NCI-H524 treated with DMSO at 0.1 percent for 48 hours (cell line): ENCODE measurements around the gene ATP2B2.
A peak's percentile ranks its signal among the peaks of the same experiment; 100 is the strongest.

ENCODE experiments used
- DNase-seq: peaks from one replicate; lab custom pipeline; 2025; lab: John Stamatoyannopoulos, UW

Gene ATP2B2

GRCh38 chr3:10426346-10427220 lies 78.8 kb downstream of the ATP2B2 start:
- no peak for DNase-seq

- DNase-seq: no peak
These were observed 82.1 kb downstream of the ATP2B2 start for GRCh38 chr3:10423171-10423882.

GRCh38 chr3:10421996-10422395 lies 83.4 kb downstream of the ATP2B2 start:
- DNase-seq: peak; percentile 91

- DNase-seq: no peak
These were observed 84.5 kb downstream of the ATP2B2 start for GRCh38 chr3:10420745-10421475.

- DNase-seq: no peak
These were observed 85.7 kb downstream of the ATP2B2 start for GRCh38 chr3:10419637-10420232.

GRCh38 chr3:10417847-10418246 lies 87.5 kb downstream of the ATP2B2 start:
- peak; percentile 5 for DNase-seq

GRCh38 chr3:10416730-10417300 lies 88.6 kb downstream of the ATP2B2 start:
- peak; percentile 29 for DNase-seq

GRCh38 chr3:10413041-10413440 lies 92.3 kb downstream of the ATP2B2 start:
- no peak for DNase-seq

GRCh38 chr3:10411598-10412332 lies 93.6 kb downstream of the ATP2B2 start:
- no peak for DNase-seq

- DNase-seq: no peak
These were observed 94.9 kb downstream of the ATP2B2 start for GRCh38 chr3:10410383-10411002.

- no peak for DNase-seq
These were observed 96.7 kb downstream of the ATP2B2 start for GRCh38 chr3:10408680-10409079.

GRCh38 chr3:10407361-10407760 lies 98.0 kb downstream of the ATP2B2 start:
- no peak for DNase-seq

GRCh38 chr3:10406414-10406813 lies 99.0 kb downstream of the ATP2B2 start:
- no peak for DNase-seq

- DNase-seq: no peak
These were observed 99.6 kb downstream of the ATP2B2 start for GRCh38 chr3:10405816-10406215.

- no peak for DNase-seq
These were observed 100.5 kb downstream of the ATP2B2 start for GRCh38 chr3:10404876-10405275.

- no peak for DNase-seq
These were observed 101.0 kb downstream of the ATP2B2 start for GRCh38 chr3:10404377-10404776.

GRCh38 chr3:10401990-10402761 lies 103.2 kb downstream of the ATP2B2 start:
- no peak for DNase-seq

GRCh38 chr3:10400749-10401495 lies 104.5 kb downstream of the ATP2B2 start:
- no peak for DNase-seq
